GM12801 (cell line): ENCODE measurements around the gene HSDL1.

Experiments used
- TF ChIP-seq, protein P1 (sequence below): IDR thresholded peaks from one replicate; pipeline ENCODE4 v1.5.1; 2011; ENCODE audit warnings: control low read depth; ENCODE audit not compliant: insufficient read length; ENCODE audit errors: extremely low read depth

HSDL1 gene

DNA sequence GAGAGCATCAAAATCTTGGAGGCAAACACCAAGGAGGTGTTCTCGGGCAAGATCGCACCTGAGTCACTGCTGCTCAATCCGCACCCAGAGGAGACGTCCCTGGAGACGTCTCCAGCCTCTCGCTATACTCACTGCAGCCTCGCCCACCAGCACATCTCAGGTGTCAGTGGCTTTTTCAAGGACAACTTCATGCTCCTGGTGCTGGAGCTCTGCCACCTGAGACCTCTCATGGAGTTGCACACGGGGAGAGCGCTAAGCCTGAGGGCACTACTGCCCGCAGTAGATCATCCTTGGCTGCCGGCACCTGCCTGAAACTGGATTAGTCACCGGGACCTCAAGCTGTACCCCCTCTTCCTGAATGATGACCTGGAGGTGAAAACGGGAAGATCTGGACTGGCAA lies 25.6 kb downstream of the HSDL1 start:
- TF ChIP-seq, protein P1, sequence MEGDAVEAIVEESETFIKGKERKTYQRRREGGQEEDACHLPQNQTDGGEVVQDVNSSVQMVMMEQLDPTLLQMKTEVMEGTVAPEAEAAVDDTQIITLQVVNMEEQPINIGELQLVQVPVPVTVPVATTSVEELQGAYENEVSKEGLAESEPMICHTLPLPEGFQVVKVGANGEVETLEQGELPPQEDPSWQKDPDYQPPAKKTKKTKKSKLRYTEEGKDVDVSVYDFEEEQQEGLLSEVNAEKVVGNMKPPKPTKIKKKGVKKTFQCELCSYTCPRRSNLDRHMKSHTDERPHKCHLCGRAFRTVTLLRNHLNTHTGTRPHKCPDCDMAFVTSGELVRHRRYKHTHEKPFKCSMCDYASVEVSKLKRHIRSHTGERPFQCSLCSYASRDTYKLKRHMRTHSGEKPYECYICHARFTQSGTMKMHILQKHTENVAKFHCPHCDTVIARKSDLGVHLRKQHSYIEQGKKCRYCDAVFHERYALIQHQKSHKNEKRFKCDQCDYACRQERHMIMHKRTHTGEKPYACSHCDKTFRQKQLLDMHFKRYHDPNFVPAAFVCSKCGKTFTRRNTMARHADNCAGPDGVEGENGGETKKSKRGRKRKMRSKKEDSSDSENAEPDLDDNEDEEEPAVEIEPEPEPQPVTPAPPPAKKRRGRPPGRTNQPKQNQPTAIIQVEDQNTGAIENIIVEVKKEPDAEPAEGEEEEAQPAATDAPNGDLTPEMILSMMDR: no peak

DNA sequence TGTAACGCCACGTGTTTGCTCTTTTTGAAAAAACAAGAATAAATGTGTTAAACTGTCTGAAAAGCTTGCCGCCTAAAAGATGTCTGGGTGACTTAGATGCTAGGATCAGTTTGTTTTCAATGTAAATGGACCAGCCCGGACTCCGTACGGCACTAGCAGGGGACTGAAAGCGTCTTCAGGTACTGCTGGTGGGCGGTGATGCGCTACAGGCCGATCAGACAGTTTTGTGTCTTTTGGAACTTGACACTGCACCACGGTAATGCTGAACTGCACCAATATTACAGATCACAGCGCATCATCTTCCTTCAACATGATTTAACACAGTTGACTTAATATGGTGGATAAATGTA lies 27.5 kb downstream of the HSDL1 start:
- TF ChIP-seq, protein P1: no peak

DNA sequence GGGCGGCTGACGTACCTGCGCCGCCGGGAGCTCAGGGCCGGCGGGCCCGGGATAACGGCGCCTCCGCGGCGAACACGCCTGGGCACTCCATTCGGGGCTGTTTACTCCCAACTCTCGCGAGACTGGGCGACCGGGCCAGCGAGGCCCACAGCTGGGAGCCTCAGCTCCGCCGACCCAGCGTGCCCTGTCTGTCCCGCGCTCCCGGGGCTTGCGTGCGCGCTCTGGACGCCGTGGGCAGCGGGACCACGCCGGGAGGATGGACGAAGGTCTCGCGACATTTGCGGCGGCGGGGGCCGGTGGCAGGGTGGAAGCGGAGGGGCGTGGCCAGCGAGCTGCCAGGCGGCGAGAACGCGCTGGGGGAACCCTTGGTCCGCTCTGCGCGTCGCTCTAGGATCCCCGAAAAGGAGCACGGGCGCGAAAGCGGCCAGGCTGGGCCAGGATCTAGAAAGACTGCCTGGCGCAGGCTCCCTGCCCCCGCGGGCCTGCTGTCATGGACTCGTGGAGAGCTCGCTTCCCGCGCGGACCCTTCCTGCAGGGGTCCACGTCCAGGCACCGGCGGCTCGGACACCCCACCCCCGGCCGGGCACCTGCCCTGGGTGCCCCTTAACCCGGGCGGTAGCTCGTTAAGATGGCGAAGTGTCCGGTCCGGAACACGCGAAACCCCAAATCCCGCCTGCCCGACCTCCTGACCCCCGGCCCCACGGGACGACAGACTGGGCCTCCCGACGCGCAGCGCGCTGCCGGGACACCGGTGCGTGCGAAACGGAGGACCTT lies 28.1 kb downstream of the HSDL1 start, which contains the start of gene MBTPS1:
Gene MBTPS1 (minus strand): TSS at position 223 of the 774 bp plus-strand sequence. CDS start 15,159 bp downstream, outside the sequence.
- TF ChIP-seq, protein P1: no peak

DNA sequence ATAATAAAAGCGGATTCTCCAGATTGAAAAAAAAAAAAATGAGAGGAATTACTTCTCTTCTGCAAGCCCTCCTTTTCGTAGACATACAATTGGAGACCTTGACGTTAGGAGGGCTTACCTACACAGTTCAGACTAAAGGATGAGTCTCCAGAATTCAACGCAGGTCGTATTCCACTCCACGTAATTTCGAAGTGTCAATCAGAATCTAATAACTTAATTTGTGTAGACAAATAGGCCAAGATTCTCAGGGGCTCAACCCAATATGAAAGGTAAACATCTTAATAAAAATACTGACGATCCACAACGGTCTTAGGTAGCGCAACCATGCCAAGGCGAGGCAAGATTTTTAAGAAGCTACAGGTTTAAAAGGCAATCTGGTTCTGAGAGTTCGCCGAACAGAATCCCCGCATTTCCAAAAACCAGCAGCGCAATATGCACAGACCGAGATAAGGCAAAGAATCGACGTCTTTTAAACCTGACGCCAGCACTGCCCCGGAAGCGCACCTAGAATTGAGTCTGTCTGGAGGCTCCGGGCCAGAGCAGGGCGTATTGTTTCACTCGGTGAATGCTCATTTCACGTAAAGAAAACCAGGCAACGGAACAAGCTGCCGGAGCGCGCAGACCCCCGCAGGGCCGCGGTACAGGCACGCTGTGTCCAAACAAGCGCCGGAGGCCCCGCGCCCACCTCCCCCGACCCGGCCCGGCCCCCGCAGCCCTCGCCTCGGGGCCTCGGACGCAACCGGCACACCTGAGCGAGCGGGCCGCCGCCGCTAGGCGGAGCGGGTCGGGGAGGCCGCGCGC lies 28.9 kb downstream of the HSDL1 start:
- TF ChIP-seq, protein P1: no peak

DNA sequence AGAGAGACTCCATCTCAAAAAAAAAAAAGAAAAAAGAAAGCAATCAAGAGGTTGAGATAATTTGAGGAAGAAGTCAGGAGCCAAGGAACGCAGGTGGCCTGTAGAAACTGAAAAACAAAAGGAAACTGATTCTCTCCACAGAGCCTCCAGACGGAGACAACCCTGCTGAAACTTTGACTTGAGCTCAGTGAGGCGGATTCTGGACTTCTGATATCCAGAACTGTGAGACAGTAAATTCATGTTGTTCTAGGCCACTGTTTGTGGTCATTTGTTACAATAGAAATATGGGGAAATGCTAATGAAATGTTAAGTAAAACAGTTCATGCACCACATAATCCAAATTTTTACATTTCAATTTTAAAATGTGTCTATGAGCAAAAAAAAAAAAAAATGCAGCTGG lies 33.5 kb downstream of the HSDL1 start:
- TF ChIP-seq, protein P1: no peak

DNA sequence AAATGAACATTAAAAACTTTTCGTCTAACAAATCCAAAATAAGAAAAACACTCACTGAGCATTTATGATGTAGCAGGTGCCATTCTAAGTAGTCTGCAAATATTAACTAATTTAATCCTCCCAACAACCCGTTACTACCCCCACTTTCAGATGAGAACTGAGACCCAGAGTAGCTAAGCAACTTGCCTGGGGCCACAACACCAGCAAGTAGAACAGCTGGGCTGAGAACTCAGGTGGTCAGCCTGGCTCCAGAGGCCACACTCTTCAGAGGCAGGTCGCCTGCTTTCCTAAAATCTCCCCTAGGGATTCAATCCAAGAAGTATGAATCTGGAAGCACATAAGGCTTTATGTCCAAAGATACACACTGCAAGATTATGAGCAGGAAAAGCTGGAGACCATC lies 34.5 kb downstream of the HSDL1 start:
- TF ChIP-seq, protein P1: no peak

DNA sequence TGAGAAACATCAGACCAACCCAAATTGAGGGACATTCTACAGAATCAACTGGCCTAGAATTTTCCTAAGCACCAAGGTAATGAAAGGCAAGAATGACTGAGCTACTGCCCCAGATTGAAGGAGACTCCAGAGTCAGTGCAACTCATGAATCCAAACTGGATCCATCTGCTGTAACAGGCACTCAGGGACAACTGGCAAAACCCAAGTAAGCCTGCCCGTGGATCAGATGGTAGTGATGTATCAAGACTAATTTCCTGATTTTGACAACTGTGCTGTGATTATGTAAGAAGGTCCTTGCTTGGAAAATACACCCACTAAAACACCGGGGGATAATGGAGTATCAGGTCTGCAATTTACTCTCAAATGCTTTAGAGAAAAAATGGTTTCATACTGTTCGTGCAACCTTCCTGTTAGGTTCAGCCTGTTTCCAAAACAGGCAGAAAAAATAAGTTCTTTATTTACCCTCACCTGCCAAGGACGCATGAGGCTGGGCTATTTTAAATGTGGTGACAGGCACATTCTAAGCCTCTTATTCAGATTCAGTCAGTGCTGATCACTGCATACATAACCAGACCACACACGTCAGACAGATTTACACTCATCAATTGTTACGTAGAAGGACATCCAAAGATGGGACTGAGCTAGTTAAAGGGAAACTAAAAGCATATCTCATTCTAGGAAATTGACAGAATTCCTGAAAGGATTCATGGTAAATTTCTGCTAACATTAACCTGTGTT lies 35.2 kb downstream of the HSDL1 start:
- TF ChIP-seq, protein P1: no peak
